K562 (cell line): ENCODE data around the gene SERPINH1. TPM values are rescaled to one million over a fixed set of nuclear protein-coding genes. Genes with fewer than 3 reads are reported as not detected.

Source experiments
- ASH1L ChIP-seq: fragments of 450-650 bp; IDR thresholded peaks from 2 replicates; pipeline ENCODE4 v1.6.1; 2018; ENCODE audit warnings: borderline replicate concordance, mild to moderate bottlenecking, low read depth; ENCODE audit not compliant: partially characterized antibody
- EZH2 ChIP-seq: IDR thresholded peaks from 2 replicates; pipeline ENCODE4 v1.6.1; 2012; ENCODE audit warnings: low read depth, mild to moderate bottlenecking, inconsistent platforms, low read length, borderline replicate concordance
- KLF13 ChIP-seq: fragments of 450-650 bp; IDR thresholded peaks from 2 replicates; pipeline ENCODE4 v1.6.1; 2016; ENCODE audit warnings: missing genetic modification characterization, low read depth, mild to moderate bottlenecking, missing compliant biosample characterization, moderate library complexity, borderline replicate concordance
- NUFIP1 ChIP-seq: fragments of 450-650 bp; IDR thresholded peaks from 2 replicates; pipeline ENCODE4 v1.6.1; 2018; ENCODE audit not compliant: partially characterized antibody
- RBBP5 ChIP-seq: fragments of 200-600 bp; sonication (generic); IDR thresholded peaks from 2 replicates; pipeline ENCODE4 v1.6.1; 2012; ENCODE audit warnings: borderline replicate concordance, mild to moderate bottlenecking, low read length, control low read depth, inconsistent platforms; ENCODE audit not compliant: insufficient read depth, poor library complexity, severe bottlenecking
- polyA plus RNA-seq, 8 experiments: library from polyadenylated mRNA; depleted of rRNA in 4 of 8; stranded (reverse) in 5 of 8; unstranded in 3 of 8; fragments of >200 nt; fragmentation: Nextera tagmentation in 2 of 8; fragmentation: Illumina TruSeq in 1 of 8; extraction: Ambion mirVana in 2 of 8; extraction: Trizol in 1 of 8; gene quantifications; 2 replicates each; pipeline versions ENCODE4 v1.2.1 to v1.2.3, GENCODE V29; 2011 to 2014; ENCODE audit warnings: inconsistent platforms in 1 of 8, missing spikeins in 1 of 8
- total RNA-seq, 7 experiments: library from RNA; depleted of rRNA in 6 of 7; stranded (reverse); fragments of >200 nt in 6 of 7; fragmentation: Illumina TruSeq in 2 of 7; extraction: Trizol in 2 of 7; gene quantifications; 2 replicates each; pipeline versions ENCODE4 v1.2.1 to v1.2.3, GENCODE V29; 2011 to 2021; ENCODE audit warnings: low replicate concordance in 1 of 7
- TF ChIP-seq, protein P1 (sequence below): fragments of 450-650 bp; IDR thresholded peaks from 2 replicates; pipeline ENCODE4 v1.6.1; 2016; ENCODE audit warnings: mild to moderate bottlenecking, moderate library complexity
- TF ChIP-seq, protein P2 (sequence below), 3 experiments: fragments of 200-800 bp in 1 of 3; sonication (Bioruptor generic) in 1 of 3; sonication (generic) in 1 of 3; formaldehyde crosslinking in 1 of 3; IDR thresholded peaks; 2 replicates each; pipeline versions ENCODE4 v1.6.1 to v1.8.0; 2016 to 2022; ENCODE audit warnings: mild to moderate bottlenecking in 2 of 3, missing compliant biosample characterization in 2 of 3, missing genetic modification characterization in 2 of 3, missing genetic modification reagents in 1 of 3
- TF ChIP-seq, protein P3 (sequence below): sonication (generic); formaldehyde crosslinking; IDR thresholded peaks from 2 replicates; pipeline ENCODE4 v1.8.0; 2022; ENCODE audit warnings: mild to moderate bottlenecking, missing genetic modification reagents

Gene SERPINH1
- total and polyA plus RNA-seq, 9 of the 15 experiments (the other 6 are each of a cell fraction or from before 2014, with no cell fraction given) = 2.8 to 106 (median 67.9) TPM

DNA sequence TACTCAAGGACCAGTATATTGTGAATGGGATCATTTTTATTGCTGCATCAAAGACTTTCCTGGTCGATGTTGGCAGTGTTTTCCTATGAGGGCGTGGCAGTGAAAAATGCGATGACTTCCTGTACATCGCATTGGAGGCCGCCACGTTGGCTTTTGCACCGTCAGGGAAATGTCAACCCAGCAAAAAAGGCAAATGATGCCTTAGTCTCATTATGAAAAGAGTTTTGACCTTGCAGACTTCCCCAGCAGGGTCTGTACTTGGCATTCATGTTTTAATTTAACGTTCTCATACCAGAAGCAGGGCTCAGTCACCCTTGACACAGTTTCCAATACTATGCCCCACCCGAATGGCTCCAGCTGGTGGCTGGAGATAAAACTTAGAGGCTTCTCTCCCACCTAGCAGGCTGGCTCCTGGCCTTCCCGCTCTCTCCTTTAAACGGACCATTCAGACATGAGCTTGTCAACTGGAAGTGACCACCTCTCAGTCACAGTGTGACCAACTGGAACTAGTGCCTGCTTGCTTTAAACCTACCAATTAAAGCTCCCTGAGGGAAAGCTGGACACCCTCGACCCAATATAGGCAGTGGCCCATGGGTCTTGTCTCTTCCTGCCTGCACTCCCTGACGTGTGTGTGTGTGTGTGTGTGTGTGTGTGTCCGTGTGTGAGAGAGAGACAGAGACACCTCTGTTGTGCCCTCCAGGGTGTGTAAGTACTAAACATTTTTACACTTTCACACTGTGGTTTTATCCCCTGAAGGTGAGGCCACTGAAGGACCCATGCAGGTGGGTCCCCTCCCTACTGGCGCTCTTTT is 27.6 kb upstream of the SERPINH1 start (continued):
- TF ChIP-seq, protein P1, sequence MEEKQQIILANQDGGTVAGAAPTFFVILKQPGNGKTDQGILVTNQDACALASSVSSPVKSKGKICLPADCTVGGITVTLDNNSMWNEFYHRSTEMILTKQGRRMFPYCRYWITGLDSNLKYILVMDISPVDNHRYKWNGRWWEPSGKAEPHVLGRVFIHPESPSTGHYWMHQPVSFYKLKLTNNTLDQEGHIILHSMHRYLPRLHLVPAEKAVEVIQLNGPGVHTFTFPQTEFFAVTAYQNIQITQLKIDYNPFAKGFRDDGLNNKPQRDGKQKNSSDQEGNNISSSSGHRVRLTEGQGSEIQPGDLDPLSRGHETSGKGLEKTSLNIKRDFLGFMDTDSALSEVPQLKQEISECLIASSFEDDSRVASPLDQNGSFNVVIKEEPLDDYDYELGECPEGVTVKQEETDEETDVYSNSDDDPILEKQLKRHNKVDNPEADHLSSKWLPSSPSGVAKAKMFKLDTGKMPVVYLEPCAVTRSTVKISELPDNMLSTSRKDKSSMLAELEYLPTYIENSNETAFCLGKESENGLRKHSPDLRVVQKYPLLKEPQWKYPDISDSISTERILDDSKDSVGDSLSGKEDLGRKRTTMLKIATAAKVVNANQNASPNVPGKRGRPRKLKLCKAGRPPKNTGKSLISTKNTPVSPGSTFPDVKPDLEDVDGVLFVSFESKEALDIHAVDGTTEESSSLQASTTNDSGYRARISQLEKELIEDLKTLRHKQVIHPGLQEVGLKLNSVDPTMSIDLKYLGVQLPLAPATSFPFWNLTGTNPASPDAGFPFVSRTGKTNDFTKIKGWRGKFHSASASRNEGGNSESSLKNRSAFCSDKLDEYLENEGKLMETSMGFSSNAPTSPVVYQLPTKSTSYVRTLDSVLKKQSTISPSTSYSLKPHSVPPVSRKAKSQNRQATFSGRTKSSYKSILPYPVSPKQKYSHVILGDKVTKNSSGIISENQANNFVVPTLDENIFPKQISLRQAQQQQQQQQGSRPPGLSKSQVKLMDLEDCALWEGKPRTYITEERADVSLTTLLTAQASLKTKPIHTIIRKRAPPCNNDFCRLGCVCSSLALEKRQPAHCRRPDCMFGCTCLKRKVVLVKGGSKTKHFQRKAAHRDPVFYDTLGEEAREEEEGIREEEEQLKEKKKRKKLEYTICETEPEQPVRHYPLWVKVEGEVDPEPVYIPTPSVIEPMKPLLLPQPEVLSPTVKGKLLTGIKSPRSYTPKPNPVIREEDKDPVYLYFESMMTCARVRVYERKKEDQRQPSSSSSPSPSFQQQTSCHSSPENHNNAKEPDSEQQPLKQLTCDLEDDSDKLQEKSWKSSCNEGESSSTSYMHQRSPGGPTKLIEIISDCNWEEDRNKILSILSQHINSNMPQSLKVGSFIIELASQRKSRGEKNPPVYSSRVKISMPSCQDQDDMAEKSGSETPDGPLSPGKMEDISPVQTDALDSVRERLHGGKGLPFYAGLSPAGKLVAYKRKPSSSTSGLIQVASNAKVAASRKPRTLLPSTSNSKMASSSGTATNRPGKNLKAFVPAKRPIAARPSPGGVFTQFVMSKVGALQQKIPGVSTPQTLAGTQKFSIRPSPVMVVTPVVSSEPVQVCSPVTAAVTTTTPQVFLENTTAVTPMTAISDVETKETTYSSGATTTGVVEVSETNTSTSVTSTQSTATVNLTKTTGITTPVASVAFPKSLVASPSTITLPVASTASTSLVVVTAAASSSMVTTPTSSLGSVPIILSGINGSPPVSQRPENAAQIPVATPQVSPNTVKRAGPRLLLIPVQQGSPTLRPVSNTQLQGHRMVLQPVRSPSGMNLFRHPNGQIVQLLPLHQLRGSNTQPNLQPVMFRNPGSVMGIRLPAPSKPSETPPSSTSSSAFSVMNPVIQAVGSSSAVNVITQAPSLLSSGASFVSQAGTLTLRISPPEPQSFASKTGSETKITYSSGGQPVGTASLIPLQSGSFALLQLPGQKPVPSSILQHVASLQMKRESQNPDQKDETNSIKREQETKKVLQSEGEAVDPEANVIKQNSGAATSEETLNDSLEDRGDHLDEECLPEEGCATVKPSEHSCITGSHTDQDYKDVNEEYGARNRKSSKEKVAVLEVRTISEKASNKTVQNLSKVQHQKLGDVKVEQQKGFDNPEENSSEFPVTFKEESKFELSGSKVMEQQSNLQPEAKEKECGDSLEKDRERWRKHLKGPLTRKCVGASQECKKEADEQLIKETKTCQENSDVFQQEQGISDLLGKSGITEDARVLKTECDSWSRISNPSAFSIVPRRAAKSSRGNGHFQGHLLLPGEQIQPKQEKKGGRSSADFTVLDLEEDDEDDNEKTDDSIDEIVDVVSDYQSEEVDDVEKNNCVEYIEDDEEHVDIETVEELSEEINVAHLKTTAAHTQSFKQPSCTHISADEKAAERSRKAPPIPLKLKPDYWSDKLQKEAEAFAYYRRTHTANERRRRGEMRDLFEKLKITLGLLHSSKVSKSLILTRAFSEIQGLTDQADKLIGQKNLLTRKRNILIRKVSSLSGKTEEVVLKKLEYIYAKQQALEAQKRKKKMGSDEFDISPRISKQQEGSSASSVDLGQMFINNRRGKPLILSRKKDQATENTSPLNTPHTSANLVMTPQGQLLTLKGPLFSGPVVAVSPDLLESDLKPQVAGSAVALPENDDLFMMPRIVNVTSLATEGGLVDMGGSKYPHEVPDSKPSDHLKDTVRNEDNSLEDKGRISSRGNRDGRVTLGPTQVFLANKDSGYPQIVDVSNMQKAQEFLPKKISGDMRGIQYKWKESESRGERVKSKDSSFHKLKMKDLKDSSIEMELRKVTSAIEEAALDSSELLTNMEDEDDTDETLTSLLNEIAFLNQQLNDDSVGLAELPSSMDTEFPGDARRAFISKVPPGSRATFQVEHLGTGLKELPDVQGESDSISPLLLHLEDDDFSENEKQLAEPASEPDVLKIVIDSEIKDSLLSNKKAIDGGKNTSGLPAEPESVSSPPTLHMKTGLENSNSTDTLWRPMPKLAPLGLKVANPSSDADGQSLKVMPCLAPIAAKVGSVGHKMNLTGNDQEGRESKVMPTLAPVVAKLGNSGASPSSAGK = peak; percentile 92
- TF ChIP-seq ASH1L = no peak
- peak; percentile 8; the same call in 1 of the 2 replicates for TF ChIP-seq KLF13 (tag)
- TF ChIP-seq, protein P2, sequence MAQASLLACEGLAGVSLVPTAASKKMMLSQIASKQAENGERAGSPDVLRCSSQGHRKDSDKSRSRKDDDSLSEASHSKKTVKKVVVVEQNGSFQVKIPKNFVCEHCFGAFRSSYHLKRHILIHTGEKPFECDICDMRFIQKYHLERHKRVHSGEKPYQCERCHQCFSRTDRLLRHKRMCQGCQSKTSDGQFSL (CRISPR knock-in tag; IDR thresholded peaks at IDR 0.05) = no peak
- TF ChIP-seq, protein P2 (tag; IDR thresholded peaks at IDR 0.05) = no peak
- peak; percentile 89 for TF ChIP-seq RBBP5
- no peak for TF ChIP-seq EZH2
- TF ChIP-seq, protein P3, sequence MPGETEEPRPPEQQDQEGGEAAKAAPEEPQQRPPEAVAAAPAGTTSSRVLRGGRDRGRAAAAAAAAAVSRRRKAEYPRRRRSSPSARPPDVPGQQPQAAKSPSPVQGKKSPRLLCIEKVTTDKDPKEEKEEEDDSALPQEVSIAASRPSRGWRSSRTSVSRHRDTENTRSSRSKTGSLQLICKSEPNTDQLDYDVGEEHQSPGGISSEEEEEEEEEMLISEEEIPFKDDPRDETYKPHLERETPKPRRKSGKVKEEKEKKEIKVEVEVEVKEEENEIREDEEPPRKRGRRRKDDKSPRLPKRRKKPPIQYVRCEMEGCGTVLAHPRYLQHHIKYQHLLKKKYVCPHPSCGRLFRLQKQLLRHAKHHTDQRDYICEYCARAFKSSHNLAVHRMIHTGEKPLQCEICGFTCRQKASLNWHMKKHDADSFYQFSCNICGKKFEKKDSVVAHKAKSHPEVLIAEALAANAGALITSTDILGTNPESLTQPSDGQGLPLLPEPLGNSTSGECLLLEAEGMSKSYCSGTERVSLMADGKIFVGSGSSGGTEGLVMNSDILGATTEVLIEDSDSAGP (CRISPR knock-in tag) = no peak
- TF ChIP-seq NUFIP1 = peak; percentile 90
